ENCODE measurements around the gene MAP9. TPM values are rescaled to one million over a fixed set of nuclear protein-coding genes. Genes with fewer than 3 reads are reported as not detected.
A peak's percentile ranks its signal among the peaks of the same experiment; 100 is the strongest.

Gene MAP9
- total and polyA plus RNA-seq, 2 donors (not counting 3 experiments of a cell fraction or from before 2014, with no cell fraction given) = 0.17 to 1.3 TPM

DNA sequence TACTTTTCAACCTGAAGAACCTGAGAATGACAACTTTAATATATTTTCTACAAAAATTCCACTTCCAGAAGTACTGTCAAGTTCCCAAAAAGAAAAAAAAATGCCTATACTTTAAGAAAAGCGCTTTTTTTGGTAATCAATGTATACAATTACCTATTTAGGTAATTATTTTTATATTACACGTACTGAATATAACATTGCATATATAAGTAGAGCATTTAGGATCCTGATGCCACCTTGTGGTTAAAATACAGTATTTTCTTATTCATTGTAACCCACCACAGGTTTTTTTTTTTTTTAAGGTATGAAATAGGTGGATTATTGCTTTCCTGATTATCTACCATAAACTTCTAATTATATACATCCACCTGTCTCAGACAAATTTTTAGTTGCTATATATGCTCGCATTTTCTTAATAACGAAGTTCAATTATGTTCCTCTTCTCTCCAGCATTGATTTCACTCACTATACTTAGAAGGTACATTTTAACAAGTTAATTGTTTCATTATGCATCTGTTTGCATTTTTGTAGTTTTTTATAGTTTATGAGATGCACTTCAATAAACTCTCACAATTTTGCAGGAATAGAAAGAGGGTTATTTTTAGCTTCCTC lies 5.2 kb downstream of the MAP9 start:
- peaks cover 4% of the 10 kb centered on the region for H3K4me1 ChIP-seq (ENCODE audit: control insufficient read depth, extremely low read depth, insufficient read depth, low read length)
- no peaks in the 10 kb centered on the region for H4K20me1 ChIP-seq (replicated peaks; ENCODE audit: control insufficient read depth, extremely low read depth, insufficient read depth, low read length)
- H3K79me2 ChIP-seq (ENCODE audit: control insufficient read depth, insufficient read depth, low read length) = no peaks in the 10 kb centered on the region
- no peak overlapping the region for H3K9ac ChIP-seq (replicated peaks; ENCODE audit: extremely low read depth, insufficient read depth, low read length)
- FAIRE-seq = no peak
- no peaks in the 10 kb centered on the region for H3K9me1 ChIP-seq (replicated peaks; ENCODE audit: control insufficient read depth, extremely low read depth, insufficient read depth, low read length)
- dilution Hi-C loops (cut with MboI; ENCODE audit: extremely low pct_ligation_motif_present, low sequenced_read_pairs) = no loop called here
- ChIA-PET CTCF (interaction anchor here (0.6 to 5.7 kb wide), 13 partner anchors 9 to 819 kb away, joined by 3 to 75 read pairs (median 5); no protein-coding TSS in a partner anchor), POLR2A (no interaction called here)
- no TSS peak for BruUV-seq (replicated peaks)
- TF ChIP-seq MYC (IDR thresholded peaks at IDR 0.05; ENCODE audit: low read depth, low read length) (no peak), EZH2 (IDR thresholded peaks at IDR 0.05; ENCODE audit: borderline replicate concordance, low read depth, low read length, severe bottlenecking) (no peak), POLR2AphosphoS5 (IDR thresholded peaks at IDR 0.05; ENCODE audit: insufficient read depth, low read depth, low read length) (no peak)
- TF ChIP-seq, protein P1, sequence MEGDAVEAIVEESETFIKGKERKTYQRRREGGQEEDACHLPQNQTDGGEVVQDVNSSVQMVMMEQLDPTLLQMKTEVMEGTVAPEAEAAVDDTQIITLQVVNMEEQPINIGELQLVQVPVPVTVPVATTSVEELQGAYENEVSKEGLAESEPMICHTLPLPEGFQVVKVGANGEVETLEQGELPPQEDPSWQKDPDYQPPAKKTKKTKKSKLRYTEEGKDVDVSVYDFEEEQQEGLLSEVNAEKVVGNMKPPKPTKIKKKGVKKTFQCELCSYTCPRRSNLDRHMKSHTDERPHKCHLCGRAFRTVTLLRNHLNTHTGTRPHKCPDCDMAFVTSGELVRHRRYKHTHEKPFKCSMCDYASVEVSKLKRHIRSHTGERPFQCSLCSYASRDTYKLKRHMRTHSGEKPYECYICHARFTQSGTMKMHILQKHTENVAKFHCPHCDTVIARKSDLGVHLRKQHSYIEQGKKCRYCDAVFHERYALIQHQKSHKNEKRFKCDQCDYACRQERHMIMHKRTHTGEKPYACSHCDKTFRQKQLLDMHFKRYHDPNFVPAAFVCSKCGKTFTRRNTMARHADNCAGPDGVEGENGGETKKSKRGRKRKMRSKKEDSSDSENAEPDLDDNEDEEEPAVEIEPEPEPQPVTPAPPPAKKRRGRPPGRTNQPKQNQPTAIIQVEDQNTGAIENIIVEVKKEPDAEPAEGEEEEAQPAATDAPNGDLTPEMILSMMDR (IDR thresholded peaks at IDR 0.05; ENCODE audit: extremely low read depth in 1 of 2, insufficient read depth in 1 of 2, low read depth in 1 of 2, low read length in 2 of 2) = peak in 1 of 2 donors; percentile 17
- no peaks in the 10 kb centered on the region for H3K36me3 ChIP-seq (ENCODE audit: control insufficient read depth in 2 of 2, extremely low read depth in 1 of 2, insufficient read depth in 2 of 2, low read length in 2 of 2)
- DNase-seq (ENCODE audit: low read depth, low spot score) = peak; percentile 38
- intact Hi-C loops (cut with micrococcal nuclease) = loop anchor here (1.0 to 5.0 kb wide), 5 partner anchors 345 to 819 kb away; partner anchors contain the start of gene PLRG1
- no peak overlapping the region for H3K4me2 ChIP-seq (ENCODE audit: insufficient read depth, low read length)
- peaks cover 0 to 6% of the 10 kb centered on the region in 2 experiments for H3K27me3 ChIP-seq (ENCODE audit: control insufficient read depth in 2 of 2, insufficient read depth in 2 of 2, low read length in 2 of 2)
- no peaks in the 10 kb centered on the region for H3K9me3 ChIP-seq (replicated peaks; ENCODE audit: control insufficient read depth, insufficient read depth, low read length)
- H3K4me3 ChIP-seq (replicated peaks in 1 of 3; ENCODE audit: insufficient read depth in 1 of 3, low read depth in 1 of 3, low read length in 3 of 3) = no peak overlapping the region
- no peak overlapping the region for H2AFZ ChIP-seq (ENCODE audit: low read depth, low read length)
- H3K27ac ChIP-seq (ENCODE audit: insufficient read depth, low read depth, low read length) = no peak overlapping the region

DNA sequence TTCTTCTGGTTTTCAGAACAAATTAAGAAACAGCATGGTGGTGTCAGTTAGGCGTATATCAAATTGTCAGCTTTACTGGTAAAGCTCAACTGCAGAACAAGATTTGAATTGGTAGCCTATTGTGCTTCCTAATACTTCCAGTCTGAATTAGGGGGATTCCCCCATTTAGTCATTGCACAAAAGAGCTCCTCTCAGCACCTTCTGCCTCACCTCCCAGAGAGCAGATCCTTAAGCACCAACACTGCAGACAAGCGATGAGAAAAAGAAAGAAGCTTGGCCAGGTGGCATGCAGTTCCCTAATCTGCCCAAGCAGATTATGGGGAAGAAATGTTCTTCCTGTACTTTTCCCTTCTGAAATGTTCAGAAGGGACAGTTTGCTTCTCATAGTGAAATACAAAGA lies 9.2 kb downstream of the MAP9 start:
- ChIA-PET CTCF (interaction anchor here (0.7 to 1.8 kb wide), 6 partner anchors 342 to 562 kb away, joined by 3 to 15 read pairs (median 4); no protein-coding TSS in a partner anchor), POLR2A (no interaction called here)
- Histone ChIP-seq H3K4me2 (ENCODE audit: insufficient read depth, low read length) (no peak overlapping the region), H3K9me1 (replicated peaks; ENCODE audit: control insufficient read depth, extremely low read depth, insufficient read depth, low read length) (no peaks in the 10 kb centered on the region), H3K4me1 (ENCODE audit: control insufficient read depth, extremely low read depth, insufficient read depth, low read length) (no peaks in the 10 kb centered on the region), H3K9ac (replicated peaks; ENCODE audit: extremely low read depth, insufficient read depth, low read length) (no peak overlapping the region), H3K9me3 (replicated peaks; ENCODE audit: control insufficient read depth, insufficient read depth, low read length) (no peaks in the 10 kb centered on the region), H3K27ac (ENCODE audit: insufficient read depth, low read depth, low read length) (no peak overlapping the region), H3K27me3 (ENCODE audit: control insufficient read depth in 2 of 2, insufficient read depth in 2 of 2, low read length in 2 of 2) (no peaks in the 10 kb centered on the region), H3K36me3 (ENCODE audit: control insufficient read depth in 2 of 2, extremely low read depth in 1 of 2, insufficient read depth in 2 of 2, low read length in 2 of 2) (no peaks in the 10 kb centered on the region), H4K20me1 (replicated peaks; ENCODE audit: control insufficient read depth, extremely low read depth, insufficient read depth, low read length) (no peaks in the 10 kb centered on the region), H3K79me2 (ENCODE audit: control insufficient read depth, insufficient read depth, low read length) (no peaks in the 10 kb centered on the region), H2AFZ (ENCODE audit: low read depth, low read length) (no peak overlapping the region), H3K4me3 (replicated peaks in 1 of 3; ENCODE audit: insufficient read depth in 1 of 3, low read depth in 1 of 3, low read length in 3 of 3) (no peak overlapping the region)
- no peak for DNase-seq (ENCODE audit: low read depth, low spot score)
- dilution Hi-C loops (cut with MboI; ENCODE audit: extremely low pct_ligation_motif_present, low sequenced_read_pairs) = no loop called here
- BruUV-seq (replicated peaks) = no TSS peak
- no peak for FAIRE-seq
- TF ChIP-seq FOS (IDR thresholded peaks at IDR 0.05; ENCODE audit: borderline replicate concordance, insufficient read depth, low read length) (no peak), POLR2AphosphoS5 (IDR thresholded peaks at IDR 0.05; ENCODE audit: insufficient read depth, low read depth, low read length) (no peak), MYC (IDR thresholded peaks at IDR 0.05; ENCODE audit: low read depth, low read length) (no peak), GATA2 (IDR thresholded peaks at IDR 0.05; ENCODE audit: insufficient read depth, insufficient read length, low read depth, low read length) (no peak), JUN (IDR thresholded peaks at IDR 0.05; ENCODE audit: borderline replicate concordance, insufficient read depth, insufficient read length, low read depth) (no peak), POLR2A (IDR thresholded peaks at IDR 0.05; ENCODE audit: low read depth, low read length) (no peak), EZH2 (IDR thresholded peaks at IDR 0.05; ENCODE audit: borderline replicate concordance, low read depth, low read length, severe bottlenecking) (no peak)
- TF ChIP-seq, protein P2, sequence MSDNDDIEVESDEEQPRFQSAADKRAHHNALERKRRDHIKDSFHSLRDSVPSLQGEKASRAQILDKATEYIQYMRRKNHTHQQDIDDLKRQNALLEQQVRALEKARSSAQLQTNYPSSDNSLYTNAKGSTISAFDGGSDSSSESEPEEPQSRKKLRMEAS (IDR thresholded peaks at IDR 0.05; ENCODE audit: insufficient read depth, insufficient read length) = no peak
- TF ChIP-seq, protein P1 (IDR thresholded peaks at IDR 0.05; ENCODE audit: extremely low read depth in 1 of 2, insufficient read depth in 1 of 2, low read depth in 1 of 2, low read length in 2 of 2) = no peak
- intact Hi-C loops (cut with micrococcal nuclease) = no loop called here

Data from endothelial cell of umbilical vein (primary cell).